DND-41 (cell line): ENCODE measurements around the gene SHQ1.

Experiments
- ATAC-seq: fragments of 200-7000 bp; cut with Tn5 transposase; 3 replicates; pipeline ENCODE4 v1.9.1; 2021; ENCODE audit warnings: low read depth; ENCODE audit not compliant: insufficient read depth
- DNase-seq: peaks from one replicate; pipeline ENCODE4 v3.0.0-alpha.2; 2020
- H2AFZ ChIP-seq: 2 replicates; pipeline ENCODE4 v1.6.0; 2012; ENCODE audit warnings: low read depth, low read length
- H3K27ac ChIP-seq: 2 replicates; pipeline ENCODE4 v1.5.1; 2012; ENCODE audit warnings: low read length, inconsistent platforms
- H3K27me3 ChIP-seq: fragments of 200-600 bp; sonication (generic); 2 replicates; pipeline ENCODE4 v1.6.0; 2012; ENCODE audit warnings: low read length, mild to moderate bottlenecking, inconsistent platforms; ENCODE audit not compliant: insufficient read depth, poor library complexity
- H3K36me3 ChIP-seq: 2 replicates; pipeline ENCODE4 v1.5.1; 2012; ENCODE audit warnings: low read length, inconsistent platforms; ENCODE audit not compliant: insufficient read depth
- H3K4me1 ChIP-seq: 2 replicates; pipeline ENCODE4 v1.5.1; 2012; ENCODE audit warnings: mild to moderate bottlenecking, low read length; ENCODE audit not compliant: insufficient read depth
- H3K4me2 ChIP-seq: 2 replicates; pipeline ENCODE4 v1.6.0; 2012; ENCODE audit warnings: mild to moderate bottlenecking, moderate library complexity, low read length, inconsistent platforms; ENCODE audit not compliant: insufficient read depth
- H3K4me3 ChIP-seq, 2 experiments: fragments of 200-600 bp in 1 of 2; shearing (Covaris generic) in 1 of 2; 2 replicates each; pipeline ENCODE4 v1.5.1; 2012 to 2016; ENCODE audit warnings: inconsistent platforms in 2 of 2, low read length in 2 of 2, mild to moderate bottlenecking in 2 of 2, low read depth in 1 of 2, moderate library complexity in 1 of 2
- H3K79me2 ChIP-seq: 2 replicates; pipeline ENCODE4 v1.6.0; 2012; ENCODE audit warnings: low read length, inconsistent platforms; ENCODE audit not compliant: insufficient read depth
- H3K9ac ChIP-seq: 2 replicates; pipeline ENCODE4 v1.6.0; 2012; ENCODE audit warnings: low read depth, mild to moderate bottlenecking, inconsistent platforms, low read length, moderate library complexity
- H3K9me3 ChIP-seq: 2 replicates; pipeline ENCODE4 v1.5.1; 2012; ENCODE audit warnings: low read length, moderate library complexity, mild to moderate bottlenecking, inconsistent platforms; ENCODE audit not compliant: insufficient read depth, severe bottlenecking
- H4K20me1 ChIP-seq: 2 replicates; pipeline ENCODE4 v1.6.0; 2012; ENCODE audit warnings: low read length; ENCODE audit not compliant: insufficient read depth
- CTCF ChIP-seq: IDR thresholded peaks from 2 replicates; pipeline ENCODE4 v1.5.1; 2012; ENCODE audit warnings: borderline replicate concordance, low read length, moderate library complexity, mild to moderate bottlenecking; ENCODE audit not compliant: poor library complexity, severe bottlenecking; ENCODE audit errors: extremely low read depth
- EZH2 ChIP-seq: IDR thresholded peaks from 3 replicates; pipeline ENCODE4 v1.6.1; 2012; ENCODE audit warnings: borderline replicate concordance, low read depth, mild to moderate bottlenecking, moderate library complexity, low read length, inconsistent platforms; ENCODE audit not compliant: severe bottlenecking

The SHQ1 gene

GRCh38 chr3:72750405-72750965, 97.8 kb downstream of the SHQ1 start:
- DNase-seq (no peak), ATAC-seq (no peak)
- no peak overlapping the region for H3K4me2 ChIP-seq

DNA sequence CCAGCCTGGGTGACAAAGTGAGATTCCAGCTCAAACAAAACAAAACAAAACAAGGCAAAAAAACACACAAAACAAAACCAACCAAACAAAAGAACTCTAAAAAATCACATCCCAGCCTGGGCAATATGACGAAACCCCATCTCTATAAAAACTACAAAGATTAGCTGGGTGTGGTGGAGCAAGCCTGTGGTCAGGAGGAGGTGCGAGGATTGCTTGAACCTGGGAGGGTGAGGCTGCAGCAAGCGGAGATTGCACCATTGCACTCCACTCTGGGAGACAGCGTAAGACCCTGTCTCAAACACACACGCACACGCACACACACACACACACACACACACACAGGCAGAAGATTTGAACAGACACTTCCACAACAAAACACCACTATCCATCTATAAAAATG, 99.6 kb downstream of the SHQ1 start:
- no peaks in the 10 kb centered on the region for H3K4me1 ChIP-seq
- no peaks in the 10 kb centered on the region for H4K20me1 ChIP-seq
- no peak for DNase-seq
- H3K9ac ChIP-seq = no peak overlapping the region
- H3K4me3 ChIP-seq = no peak overlapping the region
- H3K27me3 ChIP-seq = no peaks in the 10 kb centered on the region
- TF ChIP-seq CTCF (no peak), EZH2 (no peak)
- H3K36me3 ChIP-seq = peaks cover 28% of the 10 kb centered on the region
- H3K4me2 ChIP-seq = no peak overlapping the region
- H3K9me3 ChIP-seq = no peaks in the 10 kb centered on the region
- no peaks in the 10 kb centered on the region for H3K79me2 ChIP-seq
- ATAC-seq = no peak
- H3K27ac ChIP-seq = no peak overlapping the region
- no peak overlapping the region for H2AFZ ChIP-seq

More at GRCh38 chr3:72750405-72750965, 97.8 kb downstream of the SHQ1 start:
- peaks cover 32% of the 10 kb centered on the region for H3K36me3 ChIP-seq
- no peaks in the 10 kb centered on the region for H3K79me2 ChIP-seq
- H4K20me1 ChIP-seq = no peaks in the 10 kb centered on the region
- H3K27ac ChIP-seq = 0 out of 2 replicates have a peak overlapping the region, but pooled peaks have one; percentile 13
- no peaks in the 10 kb centered on the region for H3K27me3 ChIP-seq
- no peak overlapping the region for H2AFZ ChIP-seq
- no peaks in the 10 kb centered on the region for H3K4me1 ChIP-seq
- no peak overlapping the region for H3K4me3 ChIP-seq
- TF ChIP-seq EZH2 = no peak
- no peak for TF ChIP-seq CTCF
- H3K9ac ChIP-seq = no peak overlapping the region
- H3K9me3 ChIP-seq = no peaks in the 10 kb centered on the region

- Histone ChIP-seq H3K36me3 (peaks cover 19% of the 10 kb centered on the region), H4K20me1 (no peaks in the 10 kb centered on the region), H3K4me2 (no peak overlapping the region), H3K4me1 (no peaks in the 10 kb centered on the region), H3K9me3 (no peaks in the 10 kb centered on the region), H2AFZ (no peak overlapping the region), H3K27ac (no peak overlapping the region), H3K27me3 (no peaks in the 10 kb centered on the region), H3K79me2 (no peaks in the 10 kb centered on the region), H3K9ac (no peak overlapping the region), H3K4me3 (no peak overlapping the region)
- DNase-seq (no peak), ATAC-seq (no peak)
- TF ChIP-seq EZH2 (no peak), CTCF (no peak)
These were observed 101.5 kb downstream of the SHQ1 start for GRCh38 chr3:72746430-72747411.
